ENCODE data around the gene ANKS6.

The ANKS6 gene

GRCh38 chr9:98694943-98695342 is 101.4 kb downstream of the ANKS6 start:
- TF ChIP-seq CTCF (IDR thresholded peaks at IDR 0.05; ENCODE audit: control extremely low read depth, extremely low read depth, low read depth, missing control alignments), result no peak
- CTCF ChIA-PET, result interaction anchor here (1.6 kb wide), 1 partner anchor 9 kb away, joined by 5 read pairs; no protein-coding TSS in a partner anchor
- DNase-seq (ENCODE audit: extremely low spot score), result no peak
- POLR2A ChIA-PET, result no interaction called here

- DNase-seq (ENCODE audit: extremely low spot score), result no peak
- ChIA-PET POLR2A (no interaction called here), CTCF (interaction anchor here (0.6 kb wide), 1 partner anchor 11 kb away, joined by 3 read pairs; no protein-coding TSS in a partner anchor)
- TF ChIP-seq CTCF (IDR thresholded peaks at IDR 0.05; ENCODE audit: control extremely low read depth, extremely low read depth, low read depth, missing control alignments), result no peak
Observed at GRCh38 chr9:98692392-98692791, 104.0 kb downstream of the ANKS6 start.

GRCh38 chr9:98691890-98692289 is 104.5 kb downstream of the ANKS6 start:
- TF ChIP-seq CTCF (IDR thresholded peaks at IDR 0.05; ENCODE audit: control extremely low read depth, extremely low read depth, low read depth, missing control alignments), result no peak
- ChIA-PET CTCF (interaction anchor here (0.6 to 0.7 kb wide), 2 partner anchors 10 to 84 kb away, joined by 3 to 4 read pairs; no protein-coding TSS in a partner anchor), POLR2A (no interaction called here)
- no peak for DNase-seq (ENCODE audit: extremely low spot score)

- CTCF ChIA-PET, result interaction anchor here (3.8 kb wide), 1 partner anchor 14 kb away, joined by 14 read pairs; no protein-coding TSS in a partner anchor
- POLR2A ChIA-PET, result no interaction called here
- DNase-seq (ENCODE audit: extremely low spot score), result no peak
- TF ChIP-seq CTCF (IDR thresholded peaks at IDR 0.05; ENCODE audit: control extremely low read depth, extremely low read depth, low read depth, missing control alignments), result no peak
Observed at GRCh38 chr9:98690686-98691085, 105.7 kb downstream of the ANKS6 start.

GRCh38 chr9:98688710-98689495 is 107.5 kb downstream of the ANKS6 start:
- no peak for TF ChIP-seq CTCF (IDR thresholded peaks at IDR 0.05; ENCODE audit: control extremely low read depth, extremely low read depth, low read depth, missing control alignments)
- ChIA-PET POLR2A (no interaction called here), CTCF (interaction anchor here (0.8 to 3.8 kb wide), 2 partner anchors 12 to 14 kb away, joined by 3 to 14 read pairs; no protein-coding TSS in a partner anchor)
- no peak for DNase-seq (ENCODE audit: extremely low spot score)

GRCh38 chr9:98687911-98688310 is 108.4 kb downstream of the ANKS6 start:
- DNase-seq (ENCODE audit: extremely low spot score), result no peak
- CTCF ChIA-PET, result interaction anchor here (3.8 kb wide), 1 partner anchor 11 kb away, joined by 14 read pairs; no protein-coding TSS in a partner anchor

More at GRCh38 chr9:98687911-98688310, 108.4 kb downstream of the ANKS6 start:
- no peak for TF ChIP-seq CTCF (IDR thresholded peaks at IDR 0.05; ENCODE audit: control extremely low read depth, extremely low read depth, low read depth, missing control alignments)
- POLR2A ChIA-PET, result no interaction called here

Data from GM10248 (cell line).